Mucosa of rectum (tissue), 2 donors: Measurements from ENCODE around the gene P2RX4.
"Not testable (repeated sequence)": the region's sequence is repeated elsewhere in the genome, so short reads cannot be mapped to it uniquely, and the experiment has no call there.

Experiments
- H3K27ac ChIP-seq, 2 donors: one replicate each; pipeline ENCODE4 v1.7.0; 2013; ENCODE audit warnings: inconsistent platforms in 2 of 2, low read depth in 2 of 2, low read length in 2 of 2
- H3K27me3 ChIP-seq, 2 donors: one replicate each; pipeline ENCODE4 v1.7.0; 2013; ENCODE audit warnings: low read length in 2 of 2; ENCODE audit not compliant: control insufficient read depth in 2 of 2, insufficient read depth in 2 of 2
- H3K36me3 ChIP-seq, 2 donors: one replicate each; pipeline ENCODE4 v1.7.0; 2013; ENCODE audit warnings: low read length in 2 of 2; ENCODE audit not compliant: control insufficient read depth in 2 of 2, insufficient read depth in 2 of 2
- H3K4me1 ChIP-seq, 2 donors: one replicate each; pipeline ENCODE4 v1.7.0; 2013; ENCODE audit warnings: low read length in 2 of 2, mild to moderate bottlenecking in 1 of 2; ENCODE audit not compliant: control insufficient read depth in 2 of 2, insufficient read depth in 2 of 2
- H3K4me3 ChIP-seq, 2 donors: one replicate each; pipeline ENCODE4 v1.7.0; 2013; ENCODE audit warnings: low read length in 2 of 2
- H3K9ac ChIP-seq, 2 donors: one replicate each; pipeline ENCODE4 v1.7.0; 2013; ENCODE audit warnings: low read length in 2 of 2, low read depth in 1 of 2, mild to moderate bottlenecking in 1 of 2
- H3K9me3 ChIP-seq, 2 donors: one replicate each; pipeline ENCODE4 v1.7.0; 2013; ENCODE audit warnings: low read length in 2 of 2; ENCODE audit not compliant: control insufficient read depth in 2 of 2
- donor health status: healthy.
- donor health status: Normal muscosa, but diverticular disease.

Gene P2RX4

DNA sequence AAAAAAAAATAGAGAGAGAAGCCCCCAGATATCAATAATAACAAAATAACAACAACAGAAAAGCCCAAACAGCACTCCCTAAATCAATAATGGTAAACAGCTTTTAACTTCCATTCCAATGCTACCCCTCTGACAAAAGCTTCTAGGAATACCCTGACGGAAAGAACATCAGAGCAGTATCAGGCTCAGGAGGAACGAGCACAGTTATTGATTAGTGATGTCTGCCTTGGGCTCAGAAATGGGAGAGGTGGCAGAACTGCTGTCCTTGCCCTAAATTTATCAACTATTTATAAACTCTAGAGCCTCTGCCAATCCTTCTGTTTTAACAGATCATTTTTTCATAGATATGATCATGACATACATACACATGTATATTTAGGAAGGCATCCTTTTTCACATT, 41.9 kb downstream of the P2RX4 start:
- H3K27ac ChIP-seq = no peak overlapping the region
- peaks cover 54 to 66% of the 10 kb centered on the region in 2 donors for H3K36me3 ChIP-seq
- H3K9me3 ChIP-seq = no peaks in the 10 kb centered on the region
- H3K4me1 ChIP-seq = no peaks in the 10 kb centered on the region
- no peak overlapping the region for H3K4me3 ChIP-seq
- H3K27me3 ChIP-seq = no peaks in the 10 kb centered on the region
- no peak overlapping the region for H3K9ac ChIP-seq

- Histone ChIP-seq H3K9me3 (no peaks in the 10 kb centered on the region), H3K27ac (no peak overlapping the region), H3K4me3 (no peak overlapping the region), H3K9ac (no peak overlapping the region), H3K27me3 (no peaks in the 10 kb centered on the region), H3K4me1 (no peaks in the 10 kb centered on the region), H3K36me3 (peaks cover 54 to 63% of the 10 kb centered on the region in 2 donors)
These were observed 42.9 kb downstream of the P2RX4 start for GRCh38 chr12:121252712-121253345.

- H3K36me3 ChIP-seq = peaks cover 53 to 55% of the 10 kb centered on the region in 2 donors
- no peak overlapping the region for H3K27ac ChIP-seq
- no peaks in the 10 kb centered on the region for H3K4me1 ChIP-seq
- no peaks in the 10 kb centered on the region for H3K9me3 ChIP-seq
- no peak overlapping the region for H3K9ac ChIP-seq
- H3K27me3 ChIP-seq = no peaks in the 10 kb centered on the region
- H3K4me3 ChIP-seq = no peak overlapping the region
These were observed 43.9 kb downstream of the P2RX4 start for GRCh38 chr12:121253638-121254335.

DNA sequence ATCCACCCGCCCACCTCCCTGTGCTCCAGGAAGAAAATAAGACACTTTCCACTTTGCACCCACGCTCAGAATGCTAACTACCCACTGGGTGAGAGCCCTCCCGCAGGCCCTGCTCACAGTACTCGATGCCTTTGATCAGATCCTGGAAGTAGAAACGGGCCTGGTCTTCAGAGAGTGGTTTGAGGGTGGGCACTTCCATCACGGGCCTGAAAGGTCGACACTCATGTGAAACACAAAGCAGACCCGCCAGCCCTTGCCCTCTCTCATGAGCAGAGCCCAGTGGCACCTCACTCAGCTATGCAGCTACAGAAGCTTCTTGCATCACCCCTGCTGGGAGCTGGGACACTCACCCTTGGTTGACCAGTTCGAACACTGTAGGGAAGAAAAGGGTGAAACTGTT, 45.5 kb downstream of the P2RX4 start:
- Histone ChIP-seq H3K36me3 (peaks cover 52 to 54% of the 10 kb centered on the region in 2 donors), H3K9me3 (no peaks in the 10 kb centered on the region), H3K9ac (no peak overlapping the region), H3K27me3 (no peaks in the 10 kb centered on the region), H3K27ac (no peak overlapping the region), H3K4me1 (no peaks in the 10 kb centered on the region), H3K4me3 (no peak overlapping the region)

DNA sequence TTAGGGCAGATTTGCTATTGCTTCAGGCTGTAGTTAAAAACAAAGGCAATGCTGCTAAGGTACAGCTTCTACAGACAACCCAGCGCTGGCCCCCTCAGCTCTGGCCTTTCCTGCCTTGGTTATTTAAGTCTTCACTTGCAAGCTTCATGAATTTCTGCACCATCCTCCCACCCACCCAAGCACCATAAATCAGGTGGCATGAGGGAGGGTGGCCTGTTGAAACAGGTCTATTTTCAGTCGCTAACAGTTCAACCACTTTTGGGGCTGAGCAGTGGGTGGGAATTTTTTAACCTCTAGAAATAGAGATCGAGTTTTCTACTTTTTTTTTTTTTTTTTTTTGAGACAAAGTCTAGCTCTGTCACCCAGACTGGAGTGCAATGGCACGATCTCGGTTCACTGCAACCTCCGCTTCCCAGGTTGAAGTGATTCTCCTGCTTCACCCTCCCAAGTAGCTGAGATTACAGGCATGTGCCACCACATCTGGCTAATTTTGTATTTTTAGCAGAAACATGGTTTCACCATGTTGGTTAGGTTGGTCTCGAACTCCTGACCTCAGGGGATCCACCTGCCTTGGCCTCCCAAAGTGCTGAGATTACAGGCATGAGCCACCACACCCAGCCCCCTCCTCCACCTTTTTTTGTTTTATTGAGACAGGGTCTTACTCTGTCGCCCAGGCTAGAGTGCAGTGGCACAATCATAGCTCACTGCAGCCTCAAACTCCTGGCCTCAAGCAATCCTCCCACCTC, 47.9 kb downstream of the P2RX4 start:
- not testable (repeated sequence) for H3K27ac ChIP-seq, H3K4me1 ChIP-seq, H3K9me3 ChIP-seq, H3K9ac ChIP-seq, H3K4me3 ChIP-seq, H3K27me3 ChIP-seq
- peaks cover 49 to 52% of the 10 kb centered on the region in 2 donors for H3K36me3 ChIP-seq

DNA sequence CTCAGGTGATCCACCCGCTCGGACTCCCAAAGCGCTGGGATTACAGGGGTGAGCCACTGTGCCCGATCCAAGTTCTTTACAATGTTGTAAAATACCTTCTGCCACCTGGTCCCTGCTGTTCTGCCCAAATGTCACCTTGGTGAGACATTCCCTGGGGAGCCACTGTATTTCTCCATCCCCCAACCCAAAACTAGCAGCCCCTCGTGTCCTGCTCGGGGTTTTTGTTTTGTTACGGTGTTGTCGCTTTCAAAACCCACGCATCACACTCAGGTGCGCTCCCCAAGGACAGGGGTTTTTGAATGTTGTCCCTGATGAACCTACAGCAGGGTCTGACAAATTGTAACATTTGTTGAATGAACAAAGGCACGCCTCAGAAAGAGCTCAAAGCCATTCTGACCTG, 49.1 kb downstream of the P2RX4 start:
- Histone ChIP-seq H3K36me3 (peaks cover 50% of the 10 kb centered on the region in 2 donors), H3K9me3 (no peaks in the 10 kb centered on the region), H3K27me3 (no peaks in the 10 kb centered on the region)

DNA sequence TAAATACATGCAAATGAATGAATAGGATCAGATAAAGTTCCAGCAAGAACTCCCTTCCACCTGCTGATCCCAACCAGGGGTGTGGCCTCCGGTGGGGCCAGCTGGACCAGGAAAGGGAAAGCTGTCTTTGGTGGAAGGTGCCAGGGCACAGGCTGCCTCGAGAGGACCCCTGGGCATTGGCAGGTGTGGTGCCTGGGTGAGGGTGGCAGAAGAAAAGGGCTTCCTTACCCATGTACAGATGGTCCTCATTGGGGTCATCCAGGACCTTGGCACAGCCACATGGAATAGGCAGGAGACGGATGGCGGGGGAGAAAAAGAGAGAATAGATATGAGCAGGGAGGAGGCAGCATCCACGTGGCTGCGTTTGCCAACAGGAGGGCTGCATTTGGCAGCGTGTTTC, 50.2 kb downstream of the P2RX4 start:
- H3K9ac ChIP-seq = no peak overlapping the region
- no peaks in the 10 kb centered on the region for H3K9me3 ChIP-seq
- H3K36me3 ChIP-seq = peaks cover 43 to 48% of the 10 kb centered on the region in 2 donors
- H3K4me3 ChIP-seq = no peak overlapping the region
- H3K27me3 ChIP-seq = no peaks in the 10 kb centered on the region
- no peaks in the 10 kb centered on the region for H3K4me1 ChIP-seq
- no peak overlapping the region for H3K27ac ChIP-seq

More for the DNA sequence above, 49.1 kb downstream of the P2RX4 start:
- Histone ChIP-seq H3K9ac (no peak overlapping the region), H3K4me3 (no peak overlapping the region), H3K27ac (no peak overlapping the region), H3K4me1 (no peaks in the 10 kb centered on the region)

DNA sequence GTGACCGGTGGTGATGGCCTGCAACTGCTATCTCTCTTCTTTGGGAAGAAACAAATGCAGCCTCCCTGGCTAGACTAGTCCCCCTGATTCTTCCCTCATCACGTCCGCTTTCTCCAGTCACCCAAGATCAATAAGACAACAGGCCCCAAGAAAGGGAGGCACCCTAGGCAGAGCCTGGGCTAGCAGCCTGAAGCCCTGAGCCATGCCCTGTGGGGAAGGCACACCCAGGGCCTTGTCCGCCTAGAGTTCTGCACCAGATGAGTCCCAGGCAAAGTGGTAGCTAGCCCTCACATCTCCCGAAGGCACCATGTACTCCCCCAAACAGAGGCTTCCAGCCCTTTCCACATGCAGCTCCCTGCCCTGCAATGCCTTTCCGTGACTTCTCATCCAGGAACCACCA, 51.5 kb downstream of the P2RX4 start:
- H3K4me3 ChIP-seq = no peak overlapping the region
- H3K27me3 ChIP-seq = no peaks in the 10 kb centered on the region
- H3K9ac ChIP-seq = no peak overlapping the region
- no peaks in the 10 kb centered on the region for H3K4me1 ChIP-seq
- no peaks in the 10 kb centered on the region for H3K9me3 ChIP-seq
- H3K27ac ChIP-seq = no peak overlapping the region
- peaks cover 39 to 49% of the 10 kb centered on the region in 2 donors for H3K36me3 ChIP-seq

DNA sequence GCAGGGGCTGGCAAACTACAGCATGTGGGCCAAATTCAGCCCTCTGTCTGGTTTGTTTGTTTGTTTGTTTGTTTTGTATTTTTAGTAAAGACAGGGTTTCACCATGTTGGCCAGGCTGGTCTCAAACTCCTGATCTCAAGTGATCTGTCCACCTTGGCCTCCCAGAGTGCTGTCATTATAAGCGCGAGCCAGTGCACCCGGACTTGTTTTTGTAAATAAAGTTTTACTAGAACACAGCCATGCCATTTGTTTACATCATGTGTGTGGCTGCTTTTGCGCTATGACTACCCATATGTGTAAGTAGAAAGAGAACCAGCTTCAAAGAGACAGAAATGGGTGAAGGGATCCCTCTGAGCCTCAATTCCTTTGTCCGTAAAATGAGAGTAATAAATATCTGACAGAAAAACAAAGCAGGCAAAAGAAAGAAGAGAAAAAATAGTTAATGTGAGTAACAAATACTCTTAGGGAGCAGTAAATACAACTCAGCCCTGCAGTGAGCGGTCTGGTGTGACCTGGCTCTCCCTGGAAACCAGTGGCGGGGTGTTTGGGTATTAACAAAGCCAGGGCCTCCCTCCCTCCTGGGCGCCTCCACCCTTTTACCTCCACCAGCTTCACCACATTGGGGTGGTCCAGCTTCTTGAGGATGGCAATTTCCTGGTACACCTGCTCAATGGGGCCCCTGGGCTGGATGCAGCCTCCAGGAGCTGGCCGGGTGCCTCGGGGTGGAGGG, 53.4 kb downstream of the P2RX4 start:
- no peak overlapping the region for H3K27ac ChIP-seq
- H3K4me1 ChIP-seq = no peaks in the 10 kb centered on the region
- H3K9me3 ChIP-seq = no peaks in the 10 kb centered on the region
- peaks cover 45 to 57% of the 10 kb centered on the region in 2 donors for H3K36me3 ChIP-seq
- H3K27me3 ChIP-seq = no peaks in the 10 kb centered on the region
- H3K4me3 ChIP-seq = no peak overlapping the region
- no peak overlapping the region for H3K9ac ChIP-seq

DNA sequence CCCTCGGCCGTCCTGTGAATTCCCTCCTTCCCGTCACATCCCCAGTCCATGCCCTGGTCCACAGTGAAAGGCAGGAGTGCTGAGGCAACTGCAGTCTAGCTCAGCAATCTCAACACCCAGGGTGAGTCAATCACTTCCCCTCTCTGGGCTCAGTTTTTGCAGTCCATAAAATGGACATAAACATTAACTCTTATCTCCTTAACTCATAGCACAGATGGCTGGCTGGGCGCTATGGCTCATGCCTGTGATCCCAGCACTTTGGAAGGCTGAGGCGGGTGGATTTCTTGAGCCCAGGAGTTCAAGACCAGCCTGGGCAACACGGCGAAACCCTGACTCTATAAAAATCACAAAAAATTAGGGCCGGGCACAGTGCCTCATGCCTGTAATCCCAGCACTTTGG, 54.2 kb downstream of the P2RX4 start:
- Histone ChIP-seq H3K27me3 (no peaks in the 10 kb centered on the region), H3K9me3 (no peaks in the 10 kb centered on the region), H3K36me3 (peaks cover 48 to 63% of the 10 kb centered on the region in 2 donors), H3K4me1 (no peaks in the 10 kb centered on the region), H3K9ac (no peak overlapping the region), H3K4me3 (no peak overlapping the region), H3K27ac (no peak overlapping the region)
